HepG2 (cell line): ENCODE data around the gene FHIT. TPM values are rescaled to one million over a fixed set of nuclear protein-coding genes. Genes with fewer than 3 reads are reported as not detected.

ENCODE experiments used
- ATAC-seq: fragments of 200-7000 bp; cut with Tn5 transposase; 3 replicates; pipeline ENCODE4 v1.9.1; 2020; ENCODE audit warnings: mild to moderate bottlenecking, moderate library complexity
- BruUV-seq: library from RNA; stranded (reverse); fragments of 400-500 nt; replicated peaks from 2 replicates; lab custom pipeline; 2021; lab: Mats Ljungman, UMichigan
- CTCF ChIA-PET: fragments of 300-600 bp; formaldehyde crosslinking; extraction: SDS; loops from one replicate; lab custom pipeline; 2021; ENCODE audit warnings: low total read pairs, inconsistent platforms, low intra/inter-chr PET ratio; lab: Yijun Ruan, JAX
- POLR2A ChIA-PET: fragments of 350-600 bp; sonication (Branson Sonifier 250); formaldehyde crosslinking; loops from one replicate; lab custom pipeline; 2020; ENCODE audit warnings: antibody characterized with exemption, inconsistent platforms; lab: Yijun Ruan, JAX
- DNase-seq: peaks from one replicate; pipeline ENCODE4 v3.0.0-alpha.2; 2015; ENCODE audit warnings: low spot score
- FAIRE-seq: peaks from 3 replicates; lab custom pipeline; 2011; peaks lifted over from hg19 to GRCh38; lab: Jason Lieb, UNC
- H2AFZ ChIP-seq: one replicate; pipeline ENCODE4 v1.6.1; 2011; ENCODE audit warnings: low read length, inconsistent platforms
- H3K27ac ChIP-seq: fragments of 300-600 bp; 3 replicates; pipeline ENCODE4 v1.8.0; 2011; ENCODE audit warnings: mixed run types, mild to moderate bottlenecking, mixed read lengths, low read length, inconsistent platforms; ENCODE audit not compliant: insufficient read depth; ENCODE audit errors: extremely low read length
- H3K27me3 ChIP-seq, 2 experiments: fragments of 200-600 bp in 1 of 2; 2 replicates in 1 of 2; 3 replicates in 1 of 2; pipeline versions ENCODE4 v1.6.0 to v1.8.0; 2011; ENCODE audit warnings: low read length in 2 of 2, mild to moderate bottlenecking in 2 of 2, moderate library complexity in 2 of 2, inconsistent platforms in 1 of 2; ENCODE audit not compliant: insufficient read depth in 2 of 2, control insufficient read depth in 1 of 2
- H3K36me3 ChIP-seq, 2 experiments: fragments of 200-600 bp in 1 of 2; replicated peaks in 1 of 2; 2 replicates in 1 of 2; 3 replicates in 1 of 2; pipeline versions ENCODE4 v1.5.1 to v1.8.0; 2011; ENCODE audit warnings: low read length in 2 of 2, inconsistent platforms in 1 of 2; ENCODE audit not compliant: insufficient read depth in 2 of 2, control insufficient read depth in 1 of 2
- H3K4me1 ChIP-seq: 2 replicates; pipeline ENCODE4 v1.5.1; 2012; ENCODE audit warnings: low read length, inconsistent platforms; ENCODE audit not compliant: insufficient read depth
- H3K4me2 ChIP-seq: 2 replicates; pipeline ENCODE4 v1.6.0; 2011; ENCODE audit warnings: low read depth, low read length, inconsistent platforms
- H3K4me3 ChIP-seq, 3 experiments: fragments of 200-600 bp in 1 of 3; sonication (generic), shearing (Covaris generic) in 1 of 3; replicated peaks in 1 of 3; 2 replicates each; pipeline ENCODE4 v1.5.1; 2011 to 2016; ENCODE audit warnings: low read length in 3 of 3, inconsistent platforms in 2 of 3, low read depth in 2 of 3, mild to moderate bottlenecking in 2 of 3, control low read depth in 1 of 3, mixed read lengths in 1 of 3; ENCODE audit not compliant: insufficient read depth in 1 of 3
- H3K79me2 ChIP-seq: one replicate; pipeline ENCODE4 v1.6.1; 2011; ENCODE audit warnings: low read length, inconsistent platforms; ENCODE audit not compliant: insufficient read depth
- H3K9ac ChIP-seq: 2 replicates; pipeline ENCODE4 v1.6.0; 2011; ENCODE audit warnings: mild to moderate bottlenecking, low read depth, low read length, inconsistent platforms; ENCODE audit not compliant: insufficient read depth
- H3K9me3 ChIP-seq: 2 replicates; pipeline ENCODE4 v1.5.1; 2012; ENCODE audit warnings: mild to moderate bottlenecking, low read length
- H4K20me1 ChIP-seq: 2 replicates; pipeline ENCODE4 v1.6.0; 2011; ENCODE audit warnings: inconsistent platforms, mild to moderate bottlenecking, low read length, moderate library complexity; ENCODE audit not compliant: insufficient read depth
- ATF7 ChIP-seq, 2 experiments: fragments of 450-650 bp in 1 of 2; sonication (generic) in 1 of 2; formaldehyde crosslinking in 1 of 2; IDR thresholded peaks; 2 replicates each; pipeline versions ENCODE4 v1.4.0 to v1.6.1; 2016 to 2020; ENCODE audit warnings: antibody characterized with exemption in 1 of 2, mild to moderate bottlenecking in 1 of 2, missing genetic modification reagents in 1 of 2
- ETV6 ChIP-seq: sonication (generic); formaldehyde crosslinking; conservative IDR thresholded peaks from 2 replicates; pipeline ENCODE4 v1.4.0; 2020; ENCODE audit warnings: missing genetic modification reagents
- FOSL1 ChIP-seq: sonication (generic); formaldehyde crosslinking; IDR thresholded peaks from 2 replicates; pipeline ENCODE4 v1.9.0; 2021; ENCODE audit warnings: missing genetic modification reagents, borderline replicate concordance
- JDP2 ChIP-seq: sonication (generic); formaldehyde crosslinking; IDR thresholded peaks from 2 replicates; pipeline ENCODE4 v1.8.1; 2022; ENCODE audit warnings: missing genetic modification reagents, borderline replicate concordance
- NR2F6 ChIP-seq, 2 experiments: IDR thresholded peaks; 2 replicates each; pipeline ENCODE4 v1.6.1; 2016; ENCODE audit warnings: antibody characterized with exemption in 1 of 2, mild to moderate bottlenecking in 1 of 2
- TBL1XR1 ChIP-seq: fragments of 150-350 bp; IDR thresholded peaks from 2 replicates; pipeline ENCODE4 v1.6.1; 2014; ENCODE audit warnings: borderline replicate concordance, low read length; ENCODE audit not compliant: partially characterized antibody
- ZEB1 ChIP-seq: IDR thresholded peaks from 2 replicates; pipeline ENCODE4 v1.6.1; 2012; ENCODE audit warnings: mild to moderate bottlenecking, low read depth, inconsistent platforms; ENCODE audit not compliant: insufficient replicate concordance
- WGBS: methylation state at CpG from one replicate; pipeline ENCODE4 v1.1.6; 2017; ENCODE audit warnings: low lambda C conversion rate; 5-methylcytosine and 5-hydroxymethylcytosine counted together
- in situ Hi-C: cut with HindIII; loops from 2 replicates; pipeline ENCODE4 v1.10.0; 2017; ENCODE audit warnings: low pct_unique_long_range_greater_than_20kb; ENCODE audit not compliant: extremely low pct_ligation_motif_present
- intact Hi-C: fragments of 100-400 bp; cut with micrococcal nuclease; formaldehyde crosslinking; loops from one replicate; pipeline ENCODE4 v1.10.0; 2022; ENCODE audit not compliant: unreplicated experiment
- polyA plus RNA-seq, 8 experiments: library from polyadenylated mRNA; depleted of rRNA in 3 of 8; stranded (reverse) in 7 of 8; unstranded in 1 of 8; fragments of >200 nt; fragmentation: Illumina TruSeq in 4 of 8; extraction: Trizol in 4 of 8; gene quantifications; 2 replicates each; pipeline versions ENCODE4 v1.2.1 to v1.2.3, GENCODE V29; 2011 to 2016; ENCODE audit warnings: low read depth in 4 of 8, missing spikeins in 1 of 8, mixed read lengths in 1 of 8; ENCODE audit not compliant: insufficient read depth in 1 of 8
- total RNA-seq, 5 experiments: library from RNA; depleted of rRNA; stranded (reverse); fragments of >200 nt; fragmentation: Illumina TruSeq; extraction: Trizol; gene quantifications; 2 replicates each; pipeline ENCODE4 v1.2.3, GENCODE V29; 2016; ENCODE audit warnings: low read depth in 1 of 5

FHIT gene
- total and polyA plus RNA-seq, 2 of the 13 experiments (the other 11 are each of a cell fraction or from before 2014, with no cell fraction given): 4.0 to 4.6 TPM

DNA sequence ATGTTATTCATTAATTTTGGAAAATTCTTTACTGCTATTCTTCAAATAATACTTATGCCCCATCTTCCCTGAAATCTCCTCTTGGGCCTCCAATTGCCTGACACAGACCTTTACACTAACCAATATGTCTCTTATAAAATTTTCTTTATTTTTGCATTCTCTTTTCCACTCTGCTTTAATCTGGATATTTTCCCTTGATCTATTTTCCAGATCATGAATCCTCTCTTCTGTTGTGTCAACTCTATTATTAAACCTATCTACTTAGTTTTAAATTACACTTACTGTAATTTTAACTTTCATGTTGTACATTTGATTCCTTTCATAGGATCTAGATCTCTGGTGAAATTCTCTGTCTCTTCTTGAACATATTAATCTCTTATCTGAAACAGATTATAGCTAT lies 278.7 kb downstream of the FHIT start:
- CTCF ChIA-PET: no interaction called here
- H4K20me1 ChIP-seq: no peaks in the 10 kb centered on the region
- no peak for FAIRE-seq
- H3K27ac ChIP-seq: no peak overlapping the region
- TF ChIP-seq NR2F6 (IDR thresholded peaks at IDR 0.05) (no peak), NR2F6 (CRISPR knock-in tag; IDR thresholded peaks at IDR 0.05) (no peak), JDP2 (no peak), FOSL1 (CRISPR knock-in tag) (no peak), TBL1XR1 (no peak), ETV6 (CRISPR knock-in tag) (no peak)
- peaks cover 15% of the 10 kb centered on the region; the same call in 1 of the 2 replicates for H3K9me3 ChIP-seq
- no peak overlapping the region for H3K4me3 ChIP-seq
- 0 out of 2 replicates have a peak, but pooled peaks cover 3% of the 10 kb centered on the region for H3K4me1 ChIP-seq
- intact Hi-C loops (no loop called here), in situ Hi-C loops (no loop called here)
- H3K79me2 ChIP-seq: no peaks in the 10 kb centered on the region
- H2AFZ ChIP-seq: no peak overlapping the region
- no peaks in the 10 kb centered on the region; a peak in 1 of 5 replicates for H3K27me3 ChIP-seq
- no peak for DNase-seq
- H3K9ac ChIP-seq: no peak overlapping the region
- POLR2A ChIA-PET: no interaction called here
- H3K36me3 ChIP-seq: no peaks in the 10 kb centered on the region
- no peak overlapping the region for H3K4me2 ChIP-seq
- BruUV-seq: no TSS peak
- no peak for ATAC-seq

DNA sequence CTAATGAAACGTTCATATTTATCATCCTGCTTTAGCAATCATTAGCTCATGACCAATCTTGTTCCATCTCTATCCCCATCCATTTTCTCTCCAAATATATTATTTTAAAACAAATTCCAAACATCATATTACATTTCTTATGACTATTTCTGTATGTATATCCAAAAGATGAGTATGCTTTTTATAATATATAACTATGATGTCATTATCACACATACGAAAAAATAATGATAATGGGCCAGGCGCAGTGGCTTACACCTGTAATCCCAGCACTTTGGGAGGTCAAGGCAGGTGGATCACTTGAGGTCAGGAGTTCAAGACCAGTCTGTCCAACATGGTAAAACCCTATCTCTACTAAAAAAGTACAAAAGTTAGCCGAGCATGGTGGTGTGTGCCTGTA lies 280.4 kb downstream of the FHIT start:
- Histone ChIP-seq H3K27me3 (no peaks in the 10 kb centered on the region; a peak in 1 of 5 replicates), H3K9ac (no peak overlapping the region), H3K36me3 (no peaks in the 10 kb centered on the region), H3K4me1 (peaks cover 16% of the 10 kb centered on the region), H3K27ac (no peak overlapping the region), H2AFZ (no peak overlapping the region), H3K4me2 (no peak overlapping the region), H4K20me1 (no peaks in the 10 kb centered on the region), H3K4me3 (no peak overlapping the region), H3K79me2 (no peaks in the 10 kb centered on the region), H3K9me3 (peaks cover 15% of the 10 kb centered on the region; the same call in 1 of the 2 replicates)
- ATAC-seq (no peak), FAIRE-seq (no peak), DNase-seq (no peak)
- in situ Hi-C loops: no loop called here
- ChIA-PET CTCF (no interaction called here), POLR2A (no interaction called here)
- no TSS peak for BruUV-seq
- intact Hi-C loops: no loop called here
- WGBS: 33% methylated on average over 4 of the region's 4 CpGs
- TF ChIP-seq ATF7 (IDR thresholded peaks at IDR 0.05): peak; percentile 85
- no peak for TF ChIP-seq ATF7 (CRISPR knock-in tag; IDR thresholded peaks at IDR 0.05)
- no peak for TF ChIP-seq ZEB1
